ENCODE results near the gene NCKAP5. TPM values are rescaled to one million over a fixed set of nuclear protein-coding genes. Genes with fewer than 3 reads are reported as not detected.
"Not testable (repeated sequence)": the region's sequence is repeated elsewhere in the genome, so short reads cannot be mapped to it uniquely, and the experiment has no call there.

Gene NCKAP5
- total RNA-seq, 1 donor from 2014 or later, result 0.87 TPM

- no peak for TF ChIP-seq CTCF (IDR thresholded peaks at IDR 0.05)
- H3K4me3 Mint-ChIP-seq (ENCODE audit: unreplicated experiment), result no peak overlapping the region
- H3K4me1 Mint-ChIP-seq (ENCODE audit: low read depth), result peaks cover 15% of the 10 kb centered on the region
- H3K36me3 Mint-ChIP-seq (ENCODE audit: low read depth), result peaks cover 2% of the 10 kb centered on the region
- H3K27ac Mint-ChIP-seq (ENCODE audit: unreplicated experiment), result no peak overlapping the region
- no peak for DNase-seq (ENCODE audit: low spot score)
- H3K9me3 Mint-ChIP-seq (ENCODE audit: low read depth), result peaks cover 12% of the 10 kb centered on the region
- H3K27me3 Mint-ChIP-seq (ENCODE audit: low read depth), result no peaks in the 10 kb centered on the region
Observed at GRCh38 chr2:133209325-133209724, 358.9 kb downstream of the NCKAP5 start.

GRCh38 chr2:133206666-133207065, 361.6 kb downstream of the NCKAP5 start:
- not testable (repeated sequence) for H3K4me1 Mint-ChIP-seq (ENCODE audit: low read depth); H3K27ac Mint-ChIP-seq (ENCODE audit: unreplicated experiment); DNase-seq (ENCODE audit: low spot score); H3K4me3 Mint-ChIP-seq (ENCODE audit: unreplicated experiment); H3K27me3 Mint-ChIP-seq (ENCODE audit: low read depth)
- Mint-ChIP-seq H3K9me3 (ENCODE audit: low read depth) (peaks cover 20% of the 10 kb centered on the region), H3K36me3 (ENCODE audit: low read depth) (peaks cover 10% of the 10 kb centered on the region)

GRCh38 chr2:133204421-133204820, 363.8 kb downstream of the NCKAP5 start:
- no peak for TF ChIP-seq CTCF (IDR thresholded peaks at IDR 0.05)
- Mint-ChIP-seq H3K36me3 (ENCODE audit: low read depth) (peaks cover 14% of the 10 kb centered on the region), H3K27ac (ENCODE audit: unreplicated experiment) (no peak overlapping the region)

DNA sequence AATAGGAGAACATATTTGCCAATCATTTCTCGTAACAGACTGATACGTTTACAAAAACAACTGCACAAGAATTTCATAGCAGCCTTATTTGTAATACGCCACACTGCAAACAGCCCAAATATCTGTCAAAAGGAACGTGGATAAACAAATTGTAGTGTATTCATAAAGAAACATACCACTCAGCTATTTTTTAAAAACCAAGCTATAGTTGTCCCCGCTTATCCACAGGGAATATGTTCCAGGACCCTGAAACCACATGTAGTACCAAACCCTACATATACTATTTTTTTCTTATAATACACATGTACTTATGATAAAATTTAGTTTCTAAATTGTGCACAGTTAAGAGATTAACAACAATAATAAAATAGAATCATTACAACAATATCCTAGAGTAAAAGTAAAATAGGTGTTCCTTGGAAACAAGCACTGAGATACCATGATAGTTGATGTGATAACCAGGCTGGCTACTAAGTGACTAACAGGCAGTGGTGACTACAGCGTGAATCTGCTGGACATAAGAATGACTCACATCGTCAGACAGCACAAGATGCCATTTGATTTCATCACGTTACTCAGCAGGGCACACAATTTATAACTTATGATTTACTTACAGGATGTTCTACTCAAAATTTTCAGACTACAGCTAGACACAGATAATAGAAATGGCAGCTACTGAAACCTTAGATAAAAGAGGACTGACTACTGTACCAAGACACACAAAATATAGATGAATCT, 367.4 kb downstream of the NCKAP5 start:
- TF ChIP-seq CTCF (IDR thresholded peaks at IDR 0.05), result no peak
- H3K27me3 Mint-ChIP-seq (ENCODE audit: low read depth), result no peaks in the 10 kb centered on the region
- peaks cover 23% of the 10 kb centered on the region for H3K4me1 Mint-ChIP-seq (ENCODE audit: low read depth)
- H3K9me3 Mint-ChIP-seq (ENCODE audit: low read depth), result peaks cover 11% of the 10 kb centered on the region
- H3K4me3 Mint-ChIP-seq (ENCODE audit: unreplicated experiment), result no peak overlapping the region
- H3K36me3 Mint-ChIP-seq (ENCODE audit: low read depth), result peaks cover 12% of the 10 kb centered on the region
- no peak for DNase-seq (ENCODE audit: low spot score)
- peak overlapping the region; percentile 98 for H3K27ac Mint-ChIP-seq (ENCODE audit: unreplicated experiment)

More at GRCh38 chr2:133204421-133204820, 363.8 kb downstream of the NCKAP5 start:
- H3K4me3 Mint-ChIP-seq (ENCODE audit: unreplicated experiment), result no peak overlapping the region
- H3K9me3 Mint-ChIP-seq (ENCODE audit: low read depth), result peaks cover 23% of the 10 kb centered on the region
- peaks cover 20% of the 10 kb centered on the region for H3K4me1 Mint-ChIP-seq (ENCODE audit: low read depth)
- no peaks in the 10 kb centered on the region for H3K27me3 Mint-ChIP-seq (ENCODE audit: low read depth)
- no peak for DNase-seq (ENCODE audit: low spot score)

GRCh38 chr2:133198678-133199077, 369.6 kb downstream of the NCKAP5 start:
- TF ChIP-seq CTCF (IDR thresholded peaks at IDR 0.05), result no peak

DNA sequence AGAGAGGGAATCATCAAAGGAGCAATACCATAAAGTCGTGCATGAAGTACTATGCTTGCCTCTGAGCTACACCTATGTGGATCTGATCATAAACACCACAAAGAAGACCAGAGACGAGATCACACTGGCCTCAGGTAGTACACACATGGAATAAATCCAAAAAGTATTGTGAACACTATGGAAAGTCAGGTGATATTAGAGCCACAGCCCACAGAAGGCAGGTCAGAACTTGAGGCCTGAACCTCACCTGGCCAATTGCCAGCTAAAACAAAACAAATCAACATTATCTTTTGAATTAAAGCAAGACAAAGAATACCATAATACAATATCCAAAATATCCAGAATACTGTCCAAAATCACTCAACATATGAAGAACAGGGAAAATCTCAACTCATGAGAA, 371.1 kb downstream of the NCKAP5 start:
- H3K9me3 Mint-ChIP-seq (ENCODE audit: low read depth), result peaks cover 9% of the 10 kb centered on the region
- no peak for TF ChIP-seq CTCF (IDR thresholded peaks at IDR 0.05)

More at GRCh38 chr2:133198678-133199077, 369.6 kb downstream of the NCKAP5 start:
- Mint-ChIP-seq H3K36me3 (ENCODE audit: low read depth) (peaks cover 12% of the 10 kb centered on the region), H3K9me3 (ENCODE audit: low read depth) (peaks cover 11% of the 10 kb centered on the region), H3K27me3 (ENCODE audit: low read depth) (no peaks in the 10 kb centered on the region), H3K4me1 (ENCODE audit: low read depth) (peaks cover 23% of the 10 kb centered on the region), H3K4me3 (ENCODE audit: unreplicated experiment) (no peak overlapping the region), H3K27ac (ENCODE audit: unreplicated experiment) (no peak overlapping the region)
- DNase-seq (ENCODE audit: low spot score), result no peak

More for the DNA sequence above, 371.1 kb downstream of the NCKAP5 start:
- no peak for DNase-seq (ENCODE audit: low spot score)
- H3K27me3 Mint-ChIP-seq (ENCODE audit: low read depth), result no peaks in the 10 kb centered on the region
- peaks cover 8% of the 10 kb centered on the region for H3K36me3 Mint-ChIP-seq (ENCODE audit: low read depth)
- no peak overlapping the region for H3K27ac Mint-ChIP-seq (ENCODE audit: unreplicated experiment)
- no peak overlapping the region for H3K4me3 Mint-ChIP-seq (ENCODE audit: unreplicated experiment)
- peaks cover 23% of the 10 kb centered on the region for H3K4me1 Mint-ChIP-seq (ENCODE audit: low read depth)

Measured in chondrocyte (in vitro differentiated cells).